Kidney (tissue), 14 donors: ENCODE data around the gene KCNMB2. TPM values are rescaled to one million over a fixed set of nuclear protein-coding genes. Genes with fewer than 3 reads are reported as not detected.

Source experiments
- DNase-seq, 5 donors: peaks; one replicate each; pipeline ENCODE4 v3.0.0-alpha.2; 2013 to 2020
- FAIRE-seq: peaks from 2 replicates; lab custom pipeline; 2012; peaks lifted over from hg19 to GRCh38; lab: Jason Lieb, UNC
- H3K27ac ChIP-seq, 2 donors: one replicate each; pipeline ENCODE4 v1.7.0; 2013; ENCODE audit warnings: low read depth in 2 of 2, low read length in 2 of 2, inconsistent platforms in 1 of 2
- H3K27me3 ChIP-seq: one replicate; pipeline ENCODE4 v1.7.1; 2013; ENCODE audit warnings: low read length, inconsistent platforms; ENCODE audit not compliant: control insufficient read depth, insufficient read depth
- H3K36me3 ChIP-seq, 3 donors: one replicate each; pipeline versions ENCODE4 v1.7.0 to v1.7.1; 2013; ENCODE audit warnings: low read length in 3 of 3, control low read depth in 1 of 3, inconsistent platforms in 1 of 3; ENCODE audit not compliant: insufficient read depth in 3 of 3, control insufficient read depth in 2 of 3
- H3K4me1 ChIP-seq, 3 donors: one replicate each; pipeline versions ENCODE4 v1.7.0 to v1.7.1; 2013; ENCODE audit warnings: low read length in 3 of 3, inconsistent platforms in 1 of 3, low read depth in 1 of 3; ENCODE audit not compliant: control insufficient read depth in 2 of 3, insufficient read depth in 2 of 3
- H3K4me3 ChIP-seq, 3 donors: one replicate each; pipeline versions ENCODE4 v1.7.0 to v1.8.1; 2013; ENCODE audit warnings: low read length in 3 of 3, control low read depth in 1 of 3, inconsistent platforms in 1 of 3
- H3K9ac ChIP-seq, 3 donors: one replicate each; pipeline versions ENCODE4 v1.7.0 to v1.7.1; 2013; ENCODE audit warnings: low read length in 3 of 3, control low read depth in 1 of 3, inconsistent platforms in 1 of 3
- H3K9me3 ChIP-seq, 3 donors: one replicate each; pipeline versions ENCODE4 v1.7.0 to v1.7.1; 2013; ENCODE audit warnings: low read length in 3 of 3, control low read depth in 1 of 3, inconsistent platforms in 1 of 3; ENCODE audit not compliant: control insufficient read depth in 2 of 3, insufficient read depth in 1 of 3
- CTCF ChIP-seq: IDR thresholded peaks from 3 replicates; pipeline ENCODE4 v1.5.1; 2012; ENCODE audit warnings: mild to moderate bottlenecking, moderate library complexity, borderline replicate concordance; ENCODE audit not compliant: insufficient read depth; ENCODE audit errors: extremely low read depth
- intact Hi-C: fragments of 100-400 bp; cut with DNase I; formaldehyde crosslinking; loops from one replicate; pipeline ENCODE4 v1.11.1; 2022
- polyA plus RNA-seq: library from polyadenylated mRNA; stranded (reverse); fragments of 350-450 nt; fragmentation: Illumina TruSeq; extraction: RNeasy Lipid Tissue Mini Kit (QIAGEN cat#74804); gene quantifications from one replicate; pipeline ENCODE4 v1.2.3, GENCODE V29; 2014; ENCODE audit warnings: low read depth, low replicate concordance; ENCODE audit not compliant: insufficient read depth
- total RNA-seq: library from RNA; stranded (reverse); fragmentation: NEBNext Ultra II Directional; extraction: Animal tissue kit (Norgen Biotek cat#: 25700); gene quantifications from one replicate; pipeline ENCODE4 v1.2.1, GENCODE V29; 2021
- donor health status: control.
- donor health status: control.
- donor health status: control.
- donor health status: control.
- donor health status: control.
- donor health status: DM: yes; HTN: yes; CAD: no.
- donor health status: Normal renal cell carcinoma (clear cell type).

The KCNMB2 gene
- total and polyA plus RNA-seq, 2 donors from 2014 or later = 2.1 to 4.4 TPM

DNA sequence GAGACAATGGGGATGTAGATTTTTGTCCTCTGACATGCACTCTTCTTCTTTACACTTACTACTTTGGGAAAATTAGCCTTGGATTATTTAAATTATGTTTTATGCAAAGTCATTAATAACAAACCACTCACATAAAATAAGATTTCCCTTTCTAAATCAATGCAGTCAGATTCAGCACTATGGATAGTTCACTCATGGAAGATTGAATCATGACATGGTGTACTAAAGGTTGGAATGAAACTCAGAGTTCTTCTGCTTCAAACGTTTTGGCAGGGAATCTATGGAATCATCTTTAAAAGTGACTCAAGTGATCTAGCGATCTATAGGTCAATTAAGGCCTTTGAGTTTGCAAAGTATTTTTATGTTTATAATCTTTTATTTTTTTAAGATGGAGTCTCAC is 154.3 kb downstream of the KCNMB2 start:
- FAIRE-seq (no peak), DNase-seq (peak in 1 of 5 donors; percentile 23)
- Histone ChIP-seq H3K27me3 (no peaks in the 10 kb centered on the region), H3K9ac (no peak overlapping the region), H3K9me3 (peaks cover 0 to 2% (median 0%) of the 10 kb centered on the region in 3 donors), H3K4me1 (no peaks in the 10 kb centered on the region), H3K27ac (no peak overlapping the region), H3K4me3 (no peak overlapping the region), H3K36me3 (no peaks in the 10 kb centered on the region)
- TF ChIP-seq CTCF = no peak
- intact Hi-C loops = no loop called here

GRCh38 chr3:178699364-178699763 is 163.1 kb downstream of the KCNMB2 start:
- H3K27me3 ChIP-seq = no peaks in the 10 kb centered on the region
- no peak overlapping the region for H3K27ac ChIP-seq
- peaks cover 0 to 4% (median 3%) of the 10 kb centered on the region in 3 donors for H3K4me1 ChIP-seq
- DNase-seq = no peak
- peaks cover 0 to 4% (median 0%) of the 10 kb centered on the region in 3 donors for H3K9me3 ChIP-seq
- intact Hi-C loops = no loop called here
- no peak overlapping the region for H3K4me3 ChIP-seq
- no peak for TF ChIP-seq CTCF
- H3K36me3 ChIP-seq = no peaks in the 10 kb centered on the region
- H3K9ac ChIP-seq = no peak overlapping the region
- FAIRE-seq = no peak

DNA sequence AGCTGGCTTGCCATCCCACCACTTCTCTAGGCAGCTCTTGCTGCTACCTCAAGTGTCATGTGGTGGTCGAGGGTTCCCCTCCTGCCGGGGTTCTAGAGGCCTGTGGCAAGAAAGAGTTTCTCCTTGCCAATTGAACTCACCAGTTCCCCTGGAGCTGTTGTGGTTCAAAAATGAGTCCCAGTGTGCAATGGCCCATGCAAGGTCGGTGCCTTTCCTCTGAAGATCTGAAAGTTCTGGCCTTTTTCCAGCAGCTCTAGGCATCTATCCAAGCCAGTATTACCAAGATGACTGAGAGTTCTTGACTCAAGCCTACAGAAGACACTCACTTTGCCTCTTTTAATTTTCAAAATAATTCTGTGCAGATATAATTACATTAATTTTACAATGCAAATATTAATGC is 163.6 kb downstream of the KCNMB2 start:
- Histone ChIP-seq H3K4me3 (no peak overlapping the region), H3K36me3 (no peaks in the 10 kb centered on the region), H3K27ac (no peak overlapping the region), H3K4me1 (peaks cover 0 to 4% (median 3%) of the 10 kb centered on the region in 3 donors), H3K9ac (no peak overlapping the region), H3K9me3 (peaks cover 0 to 4% (median 0%) of the 10 kb centered on the region in 3 donors), H3K27me3 (no peaks in the 10 kb centered on the region)
- no peak for TF ChIP-seq CTCF
- no peak for DNase-seq
- FAIRE-seq = no peak
- intact Hi-C loops = no loop called here
